GM23338 (cell line): ENCODE measurements around the gene MALSU1. TPM values are rescaled to one million over a fixed set of nuclear protein-coding genes. Genes with fewer than 3 reads are reported as not detected.

Experiments
- ATAC-seq: fragments of 200-7000 bp; cut with Tn5 transposase; 3 replicates; pipeline ENCODE4 v1.9.1; 2020
- DNase-seq: peaks from one replicate; pipeline ENCODE4 v3.0.0-alpha.2; 2015; ENCODE audit warnings: low spot score
- H2AFZ ChIP-seq: fragments of 200-600 bp; sonication (generic); 2 replicates; pipeline ENCODE4 v1.8.0; 2016; ENCODE audit warnings: antibody characterized with exemption, mild to moderate bottlenecking, moderate library complexity
- H3F3A ChIP-seq: fragments of 200-600 bp; sonication (generic); replicated peaks from 2 replicates; pipeline ENCODE4 v1.8.0; 2017; ENCODE audit warnings: antibody characterized with exemption, mixed run types, low read depth
- H3K27ac ChIP-seq: fragments of 200-600 bp; sonication (generic); 2 replicates; pipeline ENCODE4 v1.6.1; 2016; ENCODE audit warnings: low read depth
- H3K27me3 ChIP-seq: fragments of 200-600 bp; sonication (generic); 2 replicates; pipeline ENCODE4 v1.8.0; 2016; ENCODE audit warnings: mild to moderate bottlenecking, mixed run types, moderate library complexity; ENCODE audit not compliant: insufficient read depth
- H3K36me3 ChIP-seq: fragments of 200-600 bp; sonication (generic); 2 replicates; pipeline ENCODE4 v1.8.0; 2016; ENCODE audit warnings: mild to moderate bottlenecking; ENCODE audit not compliant: insufficient read depth
- H3K4me1 ChIP-seq: fragments of 200-600 bp; sonication (generic); 2 replicates; pipeline ENCODE4 v1.8.0; 2016; ENCODE audit warnings: mild to moderate bottlenecking, moderate library complexity; ENCODE audit not compliant: insufficient read depth
- H3K4me2 ChIP-seq: fragments of 200-600 bp; sonication (generic); 2 replicates; pipeline ENCODE4 v1.7.1; 2017; ENCODE audit warnings: mixed run types
- H3K4me3 ChIP-seq: fragments of 200-600 bp; sonication (generic); 2 replicates; pipeline ENCODE4 v1.6.1; 2016; ENCODE audit warnings: mixed run types
- H3K79me2 ChIP-seq: fragments of 200-600 bp; sonication (generic); replicated peaks from 2 replicates; pipeline ENCODE4 v1.8.0; 2017; ENCODE audit warnings: mild to moderate bottlenecking; ENCODE audit not compliant: insufficient read depth
- H3K9me2 ChIP-seq: fragments of 200-600 bp; sonication (generic); 2 replicates; pipeline ENCODE4 v1.8.0; 2017; ENCODE audit not compliant: insufficient read depth
- H4K20me1 ChIP-seq: fragments of 200-600 bp; sonication (generic); replicated peaks from 2 replicates; pipeline ENCODE4 v1.8.0; 2017; ENCODE audit warnings: mild to moderate bottlenecking; ENCODE audit not compliant: insufficient read depth
- H3K27ac Mint-ChIP-seq: 2 replicates; pipeline ENCODE4 v1.8.0; 2020; ENCODE audit warnings: inconsistent platforms, mild to moderate bottlenecking, moderate library complexity, mixed read lengths
- H3K27me3 Mint-ChIP-seq: 3 replicates; pipeline ENCODE4 v1.8.0; 2022; ENCODE audit warnings: low read depth, mild to moderate bottlenecking, moderate library complexity, mixed read lengths, inconsistent platforms; ENCODE audit not compliant: insufficient read depth, poor library complexity
- H3K36me3 Mint-ChIP-seq: 3 replicates; pipeline ENCODE4 v1.8.0; 2021; ENCODE audit warnings: low read depth, mild to moderate bottlenecking, inconsistent platforms, moderate library complexity, mixed read lengths
- H3K4me1 Mint-ChIP-seq: 3 replicates; pipeline ENCODE4 v1.8.0; 2020; ENCODE audit warnings: mild to moderate bottlenecking, inconsistent platforms, mixed read lengths
- H3K4me3 Mint-ChIP-seq: 3 replicates; pipeline ENCODE4 v1.8.0; 2021; ENCODE audit warnings: moderate library complexity, mild to moderate bottlenecking, inconsistent platforms, mixed read lengths
- H3K9me3 Mint-ChIP-seq: 3 replicates; pipeline ENCODE4 v1.8.0; 2020; ENCODE audit warnings: moderate library complexity, mild to moderate bottlenecking, inconsistent platforms, mixed read lengths
- EZH2 ChIP-seq: fragments of 200-600 bp; sonication (generic); IDR thresholded peaks from one replicate; pipeline ENCODE4 v1.8.0; 2017; ENCODE audit warnings: antibody characterized with exemption, mild to moderate bottlenecking, low read depth; ENCODE audit not compliant: unreplicated experiment
- EZH2phosphoT487 ChIP-seq: fragments of 200-600 bp; sonication (generic); IDR thresholded peaks from one replicate; pipeline ENCODE4 v1.8.1; 2018; ENCODE audit warnings: antibody characterized with exemption; ENCODE audit not compliant: unreplicated experiment
- JUNB ChIP-seq: IDR thresholded peaks from one replicate; pipeline ENCODE4 v1.6.1; 2016; ENCODE audit warnings: antibody characterized with exemption; ENCODE audit not compliant: unreplicated experiment
- NANOG ChIP-seq: IDR thresholded peaks from 2 replicates; pipeline ENCODE4 v1.6.1; 2016; ENCODE audit warnings: antibody characterized with exemption, borderline replicate concordance
- STAT1 ChIP-seq: IDR thresholded peaks from one replicate; pipeline ENCODE4 v1.6.1; 2016; ENCODE audit warnings: antibody characterized with exemption; ENCODE audit not compliant: unreplicated experiment
- ZNF114 ChIP-seq: fragments of 250-450 bp; sonication (Bioruptor Pico); IDR thresholded peaks from 2 replicates; pipeline ENCODE4 v1.5.0; 2020; ENCODE audit warnings: mild to moderate bottlenecking, moderate library complexity
- ZNF331 ChIP-seq: fragments of 250-450 bp; sonication (Bioruptor Pico); IDR thresholded peaks from 2 replicates; pipeline ENCODE4 v1.5.0; 2020; ENCODE audit warnings: low read depth, mild to moderate bottlenecking, moderate library complexity
- ZNF462 ChIP-seq: fragments of 250-450 bp; sonication (Bioruptor Pico); IDR thresholded peaks from 2 replicates; pipeline ENCODE4 v1.5.0; 2020; ENCODE audit warnings: mild to moderate bottlenecking, moderate library complexity
- polyA plus RNA-seq: library from polyadenylated mRNA; unstranded; fragments of >200 nt; fragmentation: Nextera tagmentation; extraction: Ambion mirVana; gene quantifications from 2 replicates; pipeline ENCODE4 v1.2.1, GENCODE V29; 2016
- total RNA-seq: library from RNA; depleted of rRNA; stranded (reverse); fragments of >200 nt; shearing (Covaris generic); gene quantifications from 2 replicates; pipeline ENCODE4 v1.2.3, GENCODE V29; 2014
- TF ChIP-seq, protein P1 (sequence below): IDR thresholded peaks from one replicate; pipeline ENCODE4 v1.6.1; 2018; ENCODE audit warnings: antibody characterized with exemption; ENCODE audit not compliant: unreplicated experiment

MALSU1 gene
- total and polyA plus RNA-seq, 2 experiments from 2014 or later, result 96.8 to 209 TPM

DNA sequence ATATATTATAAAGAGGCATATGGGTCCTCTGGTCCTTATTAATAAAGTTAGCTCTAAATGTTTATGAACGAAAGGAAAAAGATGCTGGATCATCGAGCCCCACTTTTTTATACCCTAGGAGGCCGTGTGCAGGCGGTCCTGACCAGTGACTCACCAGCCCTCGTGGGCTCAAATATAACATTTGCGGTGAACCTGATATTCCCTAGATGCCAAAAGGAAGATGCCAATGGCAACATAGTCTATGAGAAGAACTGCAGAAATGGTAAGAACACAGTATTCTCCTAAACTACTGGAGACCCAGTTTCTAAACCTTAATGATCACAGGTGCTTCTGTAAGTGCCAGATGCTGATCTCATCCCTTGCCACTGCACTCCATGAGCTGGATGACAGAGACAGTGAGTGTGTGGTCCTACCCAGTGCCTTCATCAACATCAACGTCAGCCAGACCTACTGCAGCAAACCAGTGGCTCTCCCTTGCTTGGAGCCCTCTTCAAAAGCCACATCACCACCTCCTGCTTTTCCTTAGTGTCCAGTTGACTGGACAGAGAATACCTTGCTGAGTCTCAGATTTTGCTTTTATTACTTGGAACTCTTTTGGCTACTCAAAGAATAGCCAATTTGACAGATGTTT is 45.0 kb upstream of the MALSU1 start:
- TF ChIP-seq EZH2, result no peak
- TF ChIP-seq ZNF114 (CRISPR knock-in tag), result no peak
- no peak for TF ChIP-seq JUNB
- TF ChIP-seq, protein P1, sequence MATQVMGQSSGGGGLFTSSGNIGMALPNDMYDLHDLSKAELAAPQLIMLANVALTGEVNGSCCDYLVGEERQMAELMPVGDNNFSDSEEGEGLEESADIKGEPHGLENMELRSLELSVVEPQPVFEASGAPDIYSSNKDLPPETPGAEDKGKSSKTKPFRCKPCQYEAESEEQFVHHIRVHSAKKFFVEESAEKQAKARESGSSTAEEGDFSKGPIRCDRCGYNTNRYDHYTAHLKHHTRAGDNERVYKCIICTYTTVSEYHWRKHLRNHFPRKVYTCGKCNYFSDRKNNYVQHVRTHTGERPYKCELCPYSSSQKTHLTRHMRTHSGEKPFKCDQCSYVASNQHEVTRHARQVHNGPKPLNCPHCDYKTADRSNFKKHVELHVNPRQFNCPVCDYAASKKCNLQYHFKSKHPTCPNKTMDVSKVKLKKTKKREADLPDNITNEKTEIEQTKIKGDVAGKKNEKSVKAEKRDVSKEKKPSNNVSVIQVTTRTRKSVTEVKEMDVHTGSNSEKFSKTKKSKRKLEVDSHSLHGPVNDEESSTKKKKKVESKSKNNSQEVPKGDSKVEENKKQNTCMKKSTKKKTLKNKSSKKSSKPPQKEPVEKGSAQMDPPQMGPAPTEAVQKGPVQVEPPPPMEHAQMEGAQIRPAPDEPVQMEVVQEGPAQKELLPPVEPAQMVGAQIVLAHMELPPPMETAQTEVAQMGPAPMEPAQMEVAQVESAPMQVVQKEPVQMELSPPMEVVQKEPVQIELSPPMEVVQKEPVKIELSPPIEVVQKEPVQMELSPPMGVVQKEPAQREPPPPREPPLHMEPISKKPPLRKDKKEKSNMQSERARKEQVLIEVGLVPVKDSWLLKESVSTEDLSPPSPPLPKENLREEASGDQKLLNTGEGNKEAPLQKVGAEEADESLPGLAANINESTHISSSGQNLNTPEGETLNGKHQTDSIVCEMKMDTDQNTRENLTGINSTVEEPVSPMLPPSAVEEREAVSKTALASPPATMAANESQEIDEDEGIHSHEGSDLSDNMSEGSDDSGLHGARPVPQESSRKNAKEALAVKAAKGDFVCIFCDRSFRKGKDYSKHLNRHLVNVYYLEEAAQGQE, result no peak
- no peak for TF ChIP-seq STAT1
- no peak for TF ChIP-seq EZH2phosphoT487
- TF ChIP-seq NANOG, result no peak

DNA sequence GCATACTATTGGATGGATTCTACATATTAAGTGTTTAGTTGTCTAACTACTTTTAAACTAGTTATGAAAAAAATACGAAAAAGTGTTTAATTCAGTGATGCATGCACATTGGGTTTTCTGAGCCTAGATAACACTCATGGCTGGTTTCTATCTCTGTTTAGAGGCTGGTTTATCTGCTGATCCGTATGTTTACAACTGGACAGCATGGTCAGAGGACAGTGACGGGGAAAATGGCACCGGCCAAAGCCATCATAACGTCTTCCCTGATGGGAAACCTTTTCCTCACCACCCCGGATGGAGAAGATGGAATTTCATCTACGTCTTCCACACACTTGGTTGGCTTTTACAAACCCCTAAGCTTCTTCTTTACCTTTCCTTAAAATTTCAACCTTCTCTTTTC is 42.4 kb upstream of the MALSU1 start:
- Mint-ChIP-seq H3K9me3 (peaks cover 3% of the 10 kb centered on the region; the same call in 1 of the 3 replicates), H3K4me1 (no peaks in the 10 kb centered on the region), H3K36me3 (no peaks in the 10 kb centered on the region), H3K4me3 (no peak overlapping the region), H3K27ac (no peak overlapping the region), H3K27me3 (peaks cover 2% of the 10 kb centered on the region)
- H3K79me2 ChIP-seq, result no peaks in the 10 kb centered on the region
- DNase-seq (no peak), ATAC-seq (no peak)
- no peaks in the 10 kb centered on the region for H3K27me3 ChIP-seq
- no peaks in the 10 kb centered on the region for H3K36me3 ChIP-seq
- H3F3A ChIP-seq, result no peaks in the 10 kb centered on the region
- no peak overlapping the region for H3K27ac ChIP-seq
- no peaks in the 10 kb centered on the region for H3K4me1 ChIP-seq
- no peak overlapping the region for H3K4me3 ChIP-seq
- H2AFZ ChIP-seq, result no peak overlapping the region
- H3K9me2 ChIP-seq, result no peaks in the 10 kb centered on the region
- no peaks in the 10 kb centered on the region for H4K20me1 ChIP-seq
- no peak overlapping the region for H3K4me2 ChIP-seq
- TF ChIP-seq ZNF331 (CRISPR knock-in tag) (no peak), ZNF462 (CRISPR knock-in tag) (no peak), NANOG (no peak), STAT1 (no peak), EZH2phosphoT487 (no peak), EZH2 (no peak)

More for the DNA sequence above, 45.0 kb upstream of the MALSU1 start:
- Histone ChIP-seq H3K4me1 (no peaks in the 10 kb centered on the region), H3F3A (no peaks in the 10 kb centered on the region), H4K20me1 (no peaks in the 10 kb centered on the region), H3K4me2 (no peak overlapping the region), H3K27ac (no peak overlapping the region), H2AFZ (no peak overlapping the region), H3K9me2 (peaks cover 6% of the 10 kb centered on the region; the same call in 1 of the 2 replicates), H3K4me3 (no peak overlapping the region), H3K27me3 (peaks cover 5% of the 10 kb centered on the region; the same call in 1 of the 2 replicates), H3K36me3 (no peaks in the 10 kb centered on the region), H3K79me2 (no peaks in the 10 kb centered on the region)
- ATAC-seq (no peak), DNase-seq (no peak)
- Mint-ChIP-seq H3K4me3 (no peak overlapping the region), H3K9me3 (peaks cover 5% of the 10 kb centered on the region; the same call in 1 of the 3 replicates), H3K36me3 (no peaks in the 10 kb centered on the region), H3K27me3 (peaks cover 2% of the 10 kb centered on the region), H3K27ac (no peak overlapping the region), H3K4me1 (no peaks in the 10 kb centered on the region)
